Common myeloid progenitor, CD34-positive (primary cell): Measurements from ENCODE around the gene KHSRP.

Experiments used
- CTCF ChIA-PET: fragments of 350-600 bp; sonication (Branson Sonifier 250); formaldehyde crosslinking; loops from one replicate; lab custom pipeline; 2021; ENCODE audit warnings: antibody characterized with exemption; lab: Charles Lee
- POLR2A ChIA-PET: fragments of 350-600 bp; sonication (Branson Sonifier 250); formaldehyde crosslinking; loops from one replicate; lab custom pipeline; 2021; ENCODE audit warnings: antibody characterized with exemption; lab: Charles Lee
- DNase-seq, 3 donors: peaks; one replicate each; pipeline versions ENCODE4 v3.0.0 to v3.0.0-alpha.2; 2013
- H3K27ac ChIP-seq, 2 experiments: 1 replicate in 1 of 2; 2 replicates in 1 of 2; pipeline ENCODE4 v1.7.0; 2013; ENCODE audit warnings: inconsistent platforms in 2 of 2, low read length in 2 of 2, mild to moderate bottlenecking in 2 of 2, low read depth in 1 of 2, moderate library complexity in 1 of 2; ENCODE audit not compliant: severe bottlenecking in 2 of 2, insufficient read depth in 1 of 2, poor library complexity in 1 of 2
- H3K27me3 ChIP-seq, 5 experiments: replicated peaks in 2 of 5; 1 replicate in 3 of 5; 2 replicates in 2 of 5; pipeline versions ENCODE4 v1.6.1 to v1.7.0; 2013; ENCODE audit warnings: low read length in 4 of 5, mild to moderate bottlenecking in 2 of 5, moderate library complexity in 2 of 5, inconsistent platforms in 1 of 5; ENCODE audit not compliant: insufficient read depth in 5 of 5, control insufficient read depth in 4 of 5
- H3K36me3 ChIP-seq, 4 experiments: 1 replicate in 2 of 4; 2 replicates in 2 of 4; pipeline versions ENCODE4 v1.6.1 to v1.7.0; 2013; ENCODE audit warnings: low read length in 3 of 4, control low read depth in 1 of 4, mild to moderate bottlenecking in 1 of 4; ENCODE audit not compliant: control insufficient read depth in 4 of 4, insufficient read depth in 4 of 4
- H3K4me1 ChIP-seq, 4 experiments: 1 replicate in 3 of 4; 2 replicates in 1 of 4; pipeline versions ENCODE4 v1.6.1 to v1.7.1; 2013; ENCODE audit warnings: low read length in 3 of 4, mild to moderate bottlenecking in 3 of 4, control low read depth in 1 of 4, inconsistent platforms in 1 of 4, moderate library complexity in 1 of 4; ENCODE audit not compliant: control insufficient read depth in 4 of 4, insufficient read depth in 4 of 4; ENCODE audit errors: control extremely low read depth in 1 of 4
- H3K4me3 ChIP-seq, 7 experiments: 1 replicate in 4 of 7; 2 replicates in 3 of 7; pipeline versions ENCODE4 v1.5.1 to v1.7.0; 2013; ENCODE audit warnings: mild to moderate bottlenecking in 7 of 7, low read length in 6 of 7, moderate library complexity in 6 of 7, inconsistent platforms in 2 of 7, low read depth in 2 of 7, control low read depth in 1 of 7; ENCODE audit not compliant: insufficient read depth in 4 of 7, control insufficient read depth in 1 of 7; ENCODE audit errors: extremely low read depth in 1 of 7
- H3K9me3 ChIP-seq, 5 experiments: 1 replicate in 4 of 5; 2 replicates in 1 of 5; pipeline versions ENCODE4 v1.6.1 to v1.7.1; 2013; ENCODE audit warnings: low read length in 4 of 5, mild to moderate bottlenecking in 2 of 5, inconsistent platforms in 1 of 5, low read depth in 1 of 5, moderate library complexity in 1 of 5; ENCODE audit not compliant: control insufficient read depth in 4 of 5, insufficient read depth in 2 of 5; ENCODE audit errors: control extremely low read depth in 1 of 5
- WGBS: methylation state at CpG from one replicate; pipeline ENCODE4 v1.1.5; 2013; ENCODE audit not compliant: insufficient coverage; 5-methylcytosine and 5-hydroxymethylcytosine counted together

Gene KHSRP

GRCh38 chr19:6466526-6467248 lies 42.1 kb upstream of the KHSRP start:
- peaks cover 0 to 8% (median 6%) of the 10 kb centered on the region in 4 experiments for H3K4me1 ChIP-seq
- CTCF ChIA-PET = no interaction called here
- WGBS = 95% methylated on average over 19 of the region's 21 CpGs
- H3K27me3 ChIP-seq = peaks cover 0 to 24% (median 8%) of the 10 kb centered on the region in 5 experiments
- no peak overlapping the region for H3K4me3 ChIP-seq
- POLR2A ChIA-PET = no interaction called here
- H3K9me3 ChIP-seq = no peaks in the 10 kb centered on the region
- no peak for DNase-seq
- H3K36me3 ChIP-seq = peaks cover 2 to 6% (median 4%) of the 10 kb centered on the region in 4 experiments
- H3K27ac ChIP-seq = no peak overlapping the region

- WGBS = 91% methylated on average over 7 of the region's 8 CpGs
- Histone ChIP-seq H3K4me3 (no peak overlapping the region), H3K4me1 (peaks cover 0 to 10% (median 8%) of the 10 kb centered on the region in 4 experiments), H3K27ac (no peak overlapping the region), H3K27me3 (peaks cover 0 to 24% (median 8%) of the 10 kb centered on the region in 5 experiments), H3K9me3 (no peaks in the 10 kb centered on the region), H3K36me3 (peaks cover 2 to 3% (median 3%) of the 10 kb centered on the region in 4 experiments)
- no peak for DNase-seq
- ChIA-PET CTCF (interaction anchor here (0.8 to 1.5 kb wide), 2 partner anchors 16 to 17 kb away, joined by 4 to 5 read pairs; partner anchors contain the start of gene DENND1C), POLR2A (no interaction called here)
Measured at GRCh38 chr19:6465663-6466062, 41.1 kb upstream of the KHSRP start.

GRCh38 chr19:6465006-6465405 lies 40.4 kb upstream of the KHSRP start:
- H3K27ac ChIP-seq = no peak overlapping the region
- H3K9me3 ChIP-seq = no peaks in the 10 kb centered on the region
- peaks cover under 1 to 3% (median 2%) of the 10 kb centered on the region in 4 experiments for H3K36me3 ChIP-seq
- peaks cover 0 to 14% (median 12%) of the 10 kb centered on the region in 4 experiments for H3K4me1 ChIP-seq
- POLR2A ChIA-PET = no interaction called here
- CTCF ChIA-PET = interaction anchor here (1.5 kb wide), 1 partner anchor 16 kb away, joined by 5 read pairs; the partner anchor contains the start of gene DENND1C
- peaks cover 0 to 24% (median 8%) of the 10 kb centered on the region in 5 experiments for H3K27me3 ChIP-seq
- WGBS = 100% methylated on average over 2 of the region's 9 CpGs
- H3K4me3 ChIP-seq = no peak overlapping the region
- DNase-seq = no peak

GRCh38 chr19:6464070-6464873 lies 39.7 kb upstream of the KHSRP start, which contains the start of gene CRB3:
CRB3 (plus strand) TSS chr19:6464271; CDS start chr19:6464702, 431 bp downstream.
- Histone ChIP-seq H3K4me3 (peak within 1 kb of the TSS in 4 of 7 experiments; percentile 10 to 54 (median 34)), H3K4me1 (peaks cover 0 to 21% (median 19%) of the 10 kb centered on the region in 4 experiments), H3K36me3 (peaks cover 0 to 3% (median 2%) of the 10 kb centered on the region in 4 experiments), H3K9me3 (no peaks in the 10 kb centered on the region), H3K27me3 (peaks cover 0 to 24% (median 8%) of the 10 kb centered on the region in 5 experiments), H3K27ac (no peak within 1 kb of the TSS)
- ChIA-PET CTCF (interaction anchor here (1.5 to 1.8 kb wide), 2 partner anchors 9 to 17 kb away, joined by 4 to 5 read pairs; partner anchors contain the start of gene DENND1C), POLR2A (no interaction called here)
- no peak for DNase-seq
- WGBS = 8% methylated on average over 53 of the region's 65 CpGs

- Histone ChIP-seq H3K4me3 (peak overlapping the region; percentile 44 to 85 (median 75)), H3K27ac (no peak overlapping the region), H3K27me3 (peaks cover 0 to 25% (median 8%) of the 10 kb centered on the region in 5 experiments), H3K36me3 (peaks cover 0 to 5% (median under 1%) of the 10 kb centered on the region in 4 experiments), H3K9me3 (peaks cover 0 to 5% (median 0%) of the 10 kb centered on the region in 5 experiments), H3K4me1 (peaks cover 0 to 31% (median 25%) of the 10 kb centered on the region in 4 experiments)
- WGBS = 0% methylated on average over 55 of the region's 57 CpGs
- ChIA-PET POLR2A (interaction anchor here (0.6 kb wide), 1 partner anchor 649 kb away, joined by 3 read pairs; no protein-coding TSS in a partner anchor), CTCF (no interaction called here)
- DNase-seq = peak; percentile 98 to 99 (median 99)
Measured at GRCh38 chr19:6460099-6460884, 35.7 kb upstream of the KHSRP start.

- Histone ChIP-seq H3K4me1 (peaks cover 0 to 31% (median 24%) of the 10 kb centered on the region in 4 experiments), H3K9me3 (peaks cover 0 to 12% (median 4%) of the 10 kb centered on the region in 5 experiments), H3K27me3 (peaks cover 0 to 17% (median 5%) of the 10 kb centered on the region in 5 experiments), H3K4me3 (peak within 1 kb of the TSS; percentile 44 to 85 (median 75)), H3K27ac (no peak within 1 kb of the TSS), H3K36me3 (peaks cover 0 to 6% (median 4%) of the 10 kb centered on the region in 4 experiments)
- peak; percentile 51 to 64 (median 56) for DNase-seq
- ChIA-PET POLR2A (no interaction called here), CTCF (no interaction called here)
- WGBS = 4% methylated on average over 44 of the region's 70 CpGs
Measured at GRCh38 chr19:6459262-6460098, 34.9 kb upstream of the KHSRP start, which contains the start of gene SLC25A23. SLC25A23 (minus strand) TSS chr19:6459792; CDS start chr19:6459628, 164 bp downstream.
